ENCODE data around the gene PLXNA4. TPM values are rescaled to one million over a fixed set of nuclear protein-coding genes. Genes with fewer than 3 reads are reported as not detected.

Gene PLXNA4
- total and polyA plus RNA-seq, 4 donors, result 0.63 to 4.6 (median 2.1) TPM

GRCh38 chr7:132220060-132220459 is 356.2 kb downstream of the PLXNA4 start:
- 89 to 93% methylated on average over 1 of the region's 1 CpG for WGBS, 2 donors

GRCh38 chr7:132218876-132219275 is 357.4 kb downstream of the PLXNA4 start:
- no peak for DNase-seq
- 71 to 87% methylated on average over 4 of the region's 4 CpGs for WGBS, 2 donors
- Histone ChIP-seq H3K9ac (ENCODE audit: insufficient read depth in 1 of 2, low read length in 2 of 2) (no peak overlapping the region), H3K36me3 (ENCODE audit: control insufficient read depth in 4 of 4, insufficient read depth in 4 of 4, low read length in 4 of 4) (peaks cover 0 to 2% (median 0%) of the 10 kb centered on the region in 4 donors), H3K9me3 (ENCODE audit: control insufficient read depth in 4 of 4, insufficient read depth in 3 of 4, low read length in 3 of 4) (no peaks in the 10 kb centered on the region), H3K27ac (ENCODE audit: low read depth in 1 of 2, low read length in 1 of 2) (no peak overlapping the region), H3K4me1 (ENCODE audit: control insufficient read depth in 5 of 5, insufficient read depth in 5 of 5, low read length in 5 of 5) (no peaks in the 10 kb centered on the region), H3K4me3 (no peak overlapping the region), H3K27me3 (ENCODE audit: control insufficient read depth in 3 of 3, insufficient read depth in 3 of 3, low read length in 2 of 3) (no peaks in the 10 kb centered on the region)
- no peak for TF ChIP-seq CTCF (IDR thresholded peaks at IDR 0.05; ENCODE audit: control extremely low read depth, extremely low read depth)
- ATAC-seq (ENCODE audit: insufficient read depth, low FRiP score), result no peak

More at GRCh38 chr7:132220060-132220459, 356.2 kb downstream of the PLXNA4 start:
- H3K9ac ChIP-seq (ENCODE audit: insufficient read depth in 1 of 2, low read length in 2 of 2), result no peak overlapping the region
- no peaks in the 10 kb centered on the region for H3K4me1 ChIP-seq (ENCODE audit: control insufficient read depth in 5 of 5, insufficient read depth in 5 of 5, low read length in 5 of 5)
- H3K36me3 ChIP-seq (ENCODE audit: control insufficient read depth in 4 of 4, insufficient read depth in 4 of 4, low read length in 4 of 4), result peaks cover 0 to 2% (median 0%) of the 10 kb centered on the region in 4 donors
- H3K4me3 ChIP-seq, result no peak overlapping the region
- ATAC-seq (ENCODE audit: insufficient read depth, low FRiP score) (no peak), DNase-seq (no peak)
- no peak overlapping the region for H3K27ac ChIP-seq (ENCODE audit: low read depth in 1 of 2, low read length in 1 of 2)
- H3K27me3 ChIP-seq (ENCODE audit: control insufficient read depth in 3 of 3, insufficient read depth in 3 of 3, low read length in 2 of 3), result no peaks in the 10 kb centered on the region
- TF ChIP-seq CTCF (IDR thresholded peaks at IDR 0.05; ENCODE audit: control extremely low read depth, extremely low read depth), result no peak
- H3K9me3 ChIP-seq (ENCODE audit: control insufficient read depth in 4 of 4, insufficient read depth in 3 of 4, low read length in 3 of 4), result no peaks in the 10 kb centered on the region

- no peak overlapping the region for H3K9ac ChIP-seq (ENCODE audit: insufficient read depth in 1 of 2, low read length in 2 of 2)
- H3K4me1 ChIP-seq (ENCODE audit: control insufficient read depth in 5 of 5, insufficient read depth in 5 of 5, low read length in 5 of 5), result no peaks in the 10 kb centered on the region
- H3K36me3 ChIP-seq (ENCODE audit: control insufficient read depth in 4 of 4, insufficient read depth in 4 of 4, low read length in 4 of 4), result no peaks in the 10 kb centered on the region
- no peak overlapping the region for H3K4me3 ChIP-seq
- H3K9me3 ChIP-seq (ENCODE audit: control insufficient read depth in 4 of 4, insufficient read depth in 3 of 4, low read length in 3 of 4), result no peaks in the 10 kb centered on the region
- no peak for TF ChIP-seq CTCF (IDR thresholded peaks at IDR 0.05; ENCODE audit: control extremely low read depth, extremely low read depth)
- DNase-seq, result no peak
- H3K27ac ChIP-seq (ENCODE audit: low read depth in 1 of 2, low read length in 1 of 2), result no peak overlapping the region
- 72% methylated on average over 8 of the region's 8 CpGs for WGBS, 2 donors
- ATAC-seq (ENCODE audit: insufficient read depth, low FRiP score), result no peak
- no peaks in the 10 kb centered on the region for H3K27me3 ChIP-seq (ENCODE audit: control insufficient read depth in 3 of 3, insufficient read depth in 3 of 3, low read length in 2 of 3)
These were observed 359.3 kb downstream of the PLXNA4 start for GRCh38 chr7:132216847-132217525.

GRCh38 chr7:132214452-132214851 is 361.8 kb downstream of the PLXNA4 start:
- H3K4me1 ChIP-seq (ENCODE audit: control insufficient read depth in 5 of 5, insufficient read depth in 5 of 5, low read length in 5 of 5), result no peaks in the 10 kb centered on the region
- 71 to 82% methylated on average over 6 of the region's 6 CpGs for WGBS, 2 donors
- H3K36me3 ChIP-seq (ENCODE audit: control insufficient read depth in 4 of 4, insufficient read depth in 4 of 4, low read length in 4 of 4), result no peaks in the 10 kb centered on the region
- H3K27ac ChIP-seq (ENCODE audit: low read depth in 1 of 2, low read length in 1 of 2), result no peak overlapping the region
- ATAC-seq (ENCODE audit: insufficient read depth, low FRiP score) (no peak), DNase-seq (no peak)
- H3K9me3 ChIP-seq (ENCODE audit: control insufficient read depth in 4 of 4, insufficient read depth in 3 of 4, low read length in 3 of 4), result no peaks in the 10 kb centered on the region
- H3K9ac ChIP-seq (ENCODE audit: insufficient read depth in 1 of 2, low read length in 2 of 2), result no peak overlapping the region
- TF ChIP-seq CTCF (IDR thresholded peaks at IDR 0.05; ENCODE audit: control extremely low read depth, extremely low read depth), result no peak
- H3K27me3 ChIP-seq (ENCODE audit: control insufficient read depth in 3 of 3, insufficient read depth in 3 of 3, low read length in 2 of 3), result no peaks in the 10 kb centered on the region
- no peak overlapping the region for H3K4me3 ChIP-seq
